SH-SY5Y (cell line): ENCODE results near the gene GPC5.

Experiments used
- GATA2 ChIP-seq: IDR thresholded peaks from 2 replicates; pipeline ENCODE4 v1.6.1; 2011; ENCODE audit warnings: mild to moderate bottlenecking, low read depth, low read length
- GATA3 ChIP-seq: IDR thresholded peaks from 2 replicates; pipeline ENCODE4 v1.6.1; 2011; ENCODE audit warnings: low read depth, mild to moderate bottlenecking, low read length, moderate library complexity

DNA sequence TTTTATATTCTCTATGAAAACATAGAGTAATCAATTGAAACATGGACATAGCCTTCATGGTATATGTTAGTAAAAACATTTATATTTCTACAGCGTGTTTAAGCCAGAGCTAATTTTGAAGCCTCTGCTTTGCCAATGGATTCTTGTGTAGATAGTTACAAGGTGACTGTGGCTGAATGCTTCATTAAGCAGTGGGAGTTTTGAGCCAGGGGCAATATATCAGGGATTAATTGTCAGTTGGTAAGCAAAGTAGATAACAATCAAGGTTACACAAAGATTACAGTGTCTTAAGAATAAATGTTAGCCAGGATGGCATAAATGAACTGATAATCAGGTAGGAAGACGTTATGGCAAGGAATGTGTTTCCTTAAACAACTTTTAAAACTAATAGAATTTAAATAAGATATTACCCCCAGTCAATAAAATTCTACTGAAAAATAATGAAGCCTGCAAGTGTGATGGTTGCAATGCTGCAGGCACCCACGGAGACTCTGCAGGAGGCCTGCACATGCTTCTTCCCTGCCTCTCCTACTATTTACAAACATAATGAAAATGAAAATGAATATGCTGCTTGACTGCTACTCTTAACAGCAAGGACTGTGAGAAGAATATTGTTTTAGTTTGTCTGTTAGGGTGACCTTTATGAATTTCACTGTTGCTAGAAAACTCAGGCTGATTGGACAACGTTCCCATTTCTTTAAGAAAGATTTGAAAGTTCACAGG, 588.5 kb downstream of the GPC5 start:
- TF ChIP-seq GATA3 = no peak
- TF ChIP-seq GATA2 = no peak
